GM19397 (cell line): Measurements from ENCODE around the gene ACAD10.

ENCODE experiments used
- ATAC-seq: cut with Tn5 transposase; IDR thresholded peaks from one replicate; pipeline ENCODE4 v1.9.1; 2021; ENCODE audit warnings: mild to moderate bottlenecking, moderate library complexity; ENCODE audit not compliant: unreplicated experiment

Gene ACAD10

GRCh38 chr12:111773801-111774551, 88.1 kb downstream of the ACAD10 start:
- ATAC-seq, result no peak

- peak; percentile 43 for ATAC-seq
Observed at GRCh38 chr12:111775205-111776193, 89.6 kb downstream of the ACAD10 start.

GRCh38 chr12:111776836-111777344, 91.0 kb downstream of the ACAD10 start:
- ATAC-seq, result no peak

GRCh38 chr12:111777345-111778045, 91.6 kb downstream of the ACAD10 start:
- no peak for ATAC-seq

- ATAC-seq, result no peak
Observed at GRCh38 chr12:111780166-111780565, 94.3 kb downstream of the ACAD10 start.

- no peak for ATAC-seq
Observed at GRCh38 chr12:111780615-111781014, 94.8 kb downstream of the ACAD10 start.

- ATAC-seq, result no peak
Observed at GRCh38 chr12:111781085-111781658, 95.3 kb downstream of the ACAD10 start.

- no peak for ATAC-seq
Observed at GRCh38 chr12:111783046-111783445, 97.2 kb downstream of the ACAD10 start.

- no peak for ATAC-seq
Observed at GRCh38 chr12:111784953-111785352, 99.1 kb downstream of the ACAD10 start.

GRCh38 chr12:111785651-111786050, 99.8 kb downstream of the ACAD10 start:
- ATAC-seq, result no peak

- no peak for ATAC-seq
Observed at GRCh38 chr12:111788178-111788654, 102.4 kb downstream of the ACAD10 start.

- ATAC-seq, result no peak
Observed at GRCh38 chr12:111789779-111790178, 103.9 kb downstream of the ACAD10 start.

GRCh38 chr12:111791507-111791906, 105.7 kb downstream of the ACAD10 start:
- ATAC-seq, result no peak

- no peak for ATAC-seq
Observed at GRCh38 chr12:111792155-111792855, 106.5 kb downstream of the ACAD10 start.

- no peak for ATAC-seq
Observed at GRCh38 chr12:111792856-111793235, 107.0 kb downstream of the ACAD10 start.

GRCh38 chr12:111798182-111798581, 112.3 kb downstream of the ACAD10 start:
- ATAC-seq, result no peak

- no peak for ATAC-seq
Observed at GRCh38 chr12:111799758-111800157, 113.9 kb downstream of the ACAD10 start.

- ATAC-seq, result no peak
Observed at GRCh38 chr12:111803038-111803626, 117.3 kb downstream of the ACAD10 start.

GRCh38 chr12:111803851-111804250, 118.0 kb downstream of the ACAD10 start:
- ATAC-seq, result no peak
